ENCODE results near the gene RPL35.

DNA sequence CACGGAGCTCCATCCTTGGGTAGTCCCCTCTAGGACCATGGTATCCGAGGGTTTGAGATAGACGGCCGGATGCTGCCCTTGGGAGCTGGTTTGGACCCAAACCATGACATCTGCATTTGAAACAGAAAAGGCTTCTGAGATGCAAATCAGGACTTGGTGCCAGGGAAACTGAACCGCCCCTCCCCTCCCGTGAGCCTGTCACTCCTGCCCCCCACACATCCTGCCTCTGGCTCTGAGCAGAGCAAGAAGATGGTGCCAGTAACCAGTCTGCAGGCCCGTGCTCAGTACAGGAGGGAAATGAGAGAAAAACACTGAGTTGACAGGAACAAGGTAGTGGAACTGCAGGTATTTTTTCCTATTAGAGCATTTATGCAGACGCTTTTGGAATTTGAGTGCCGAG, 18.7 kb upstream of the RPL35 start:
- TF ChIP-seq, protein P1, sequence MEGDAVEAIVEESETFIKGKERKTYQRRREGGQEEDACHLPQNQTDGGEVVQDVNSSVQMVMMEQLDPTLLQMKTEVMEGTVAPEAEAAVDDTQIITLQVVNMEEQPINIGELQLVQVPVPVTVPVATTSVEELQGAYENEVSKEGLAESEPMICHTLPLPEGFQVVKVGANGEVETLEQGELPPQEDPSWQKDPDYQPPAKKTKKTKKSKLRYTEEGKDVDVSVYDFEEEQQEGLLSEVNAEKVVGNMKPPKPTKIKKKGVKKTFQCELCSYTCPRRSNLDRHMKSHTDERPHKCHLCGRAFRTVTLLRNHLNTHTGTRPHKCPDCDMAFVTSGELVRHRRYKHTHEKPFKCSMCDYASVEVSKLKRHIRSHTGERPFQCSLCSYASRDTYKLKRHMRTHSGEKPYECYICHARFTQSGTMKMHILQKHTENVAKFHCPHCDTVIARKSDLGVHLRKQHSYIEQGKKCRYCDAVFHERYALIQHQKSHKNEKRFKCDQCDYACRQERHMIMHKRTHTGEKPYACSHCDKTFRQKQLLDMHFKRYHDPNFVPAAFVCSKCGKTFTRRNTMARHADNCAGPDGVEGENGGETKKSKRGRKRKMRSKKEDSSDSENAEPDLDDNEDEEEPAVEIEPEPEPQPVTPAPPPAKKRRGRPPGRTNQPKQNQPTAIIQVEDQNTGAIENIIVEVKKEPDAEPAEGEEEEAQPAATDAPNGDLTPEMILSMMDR (conservative IDR thresholded peaks at IDR 0.05 in 1 of 2, IDR thresholded peaks at IDR 0.05 in 1 of 2; ENCODE audit: low read depth in 1 of 2, low read length in 2 of 2), result no peak
- TF ChIP-seq EZH2 (IDR thresholded peaks at IDR 0.05; ENCODE audit: low read length, missing control alignments), result no peak
